ENCODE measurements around the gene SETX.

The SETX gene

GRCh38 chr9:132274861-132275260 is 79.9 kb downstream of the SETX start:
- no peak for DNase-seq

DNA sequence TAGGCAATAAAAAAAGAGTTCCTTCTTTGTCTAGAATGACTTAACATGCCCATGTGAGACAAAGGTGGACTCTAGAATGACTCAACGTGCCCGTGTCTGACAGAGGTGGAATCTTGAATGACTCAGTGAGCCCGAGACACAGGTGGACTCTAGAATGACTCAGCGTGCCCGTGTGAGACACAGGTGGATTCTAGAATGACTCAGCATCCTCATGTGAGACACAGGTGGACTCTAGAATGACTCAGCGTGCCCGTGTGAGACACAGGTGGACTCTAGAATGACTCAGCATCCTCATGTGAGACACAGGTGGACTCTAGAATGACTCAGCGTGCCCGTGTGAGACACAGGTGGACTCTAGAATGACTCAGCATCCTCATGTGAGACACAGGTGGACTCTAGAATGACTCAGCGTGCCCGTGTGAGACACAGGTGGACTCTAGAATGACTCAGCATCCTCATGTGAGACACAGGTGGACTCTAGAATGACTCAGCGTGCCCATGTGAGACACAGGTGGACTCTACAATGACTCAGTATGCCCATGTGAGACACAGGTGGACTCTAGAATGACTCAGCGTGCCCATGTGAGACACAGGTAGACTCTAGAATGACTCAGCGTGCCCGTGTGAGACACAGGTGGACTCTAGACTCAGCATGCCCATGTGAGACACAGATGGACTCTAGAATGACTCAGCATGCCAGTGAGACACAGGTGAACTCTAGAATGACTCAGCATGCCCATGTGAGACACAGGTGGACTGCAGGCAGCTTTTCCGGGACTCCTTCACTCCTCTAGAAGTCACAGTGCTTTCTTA is 84.9 kb downstream of the SETX start:
- peak in 1 of 2 experiments; percentile 74 for DNase-seq

DNA sequence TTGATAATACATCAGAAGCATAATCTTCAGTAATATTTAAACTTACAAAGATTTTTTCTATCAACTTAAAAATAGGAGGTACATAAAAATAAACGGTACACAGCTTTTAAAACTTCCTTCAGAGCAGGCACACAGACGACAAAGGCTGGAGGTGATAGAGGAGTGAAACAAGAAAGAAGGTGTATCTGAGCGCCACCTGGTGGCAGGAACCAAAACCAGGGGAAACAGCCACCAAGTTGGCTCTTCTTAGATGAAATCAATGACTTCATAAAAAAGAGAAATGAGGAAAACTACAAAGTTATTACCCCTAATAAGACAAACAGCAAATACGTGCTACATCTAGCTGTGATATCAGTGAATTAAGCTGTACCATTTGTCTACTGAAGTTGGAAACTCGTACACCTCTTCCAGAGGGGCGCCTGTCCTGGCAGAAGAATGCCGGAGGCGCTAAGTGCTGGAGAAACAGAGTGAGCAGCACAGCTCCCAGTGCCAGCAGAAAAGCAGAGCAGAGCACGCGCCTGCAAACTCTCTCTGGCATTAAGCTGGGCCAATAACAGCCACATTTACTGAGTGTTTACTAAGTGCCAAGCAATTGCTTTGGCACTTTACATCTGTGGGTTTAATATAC is 85.9 kb downstream of the SETX start:
- peak; percentile 48 to 57 for DNase-seq

GRCh38 chr9:132267660-132268059 is 87.1 kb downstream of the SETX start:
- DNase-seq: no peak

- no peak for DNase-seq
These were observed 88.8 kb downstream of the SETX start for GRCh38 chr9:132266017-132266416.

DNA sequence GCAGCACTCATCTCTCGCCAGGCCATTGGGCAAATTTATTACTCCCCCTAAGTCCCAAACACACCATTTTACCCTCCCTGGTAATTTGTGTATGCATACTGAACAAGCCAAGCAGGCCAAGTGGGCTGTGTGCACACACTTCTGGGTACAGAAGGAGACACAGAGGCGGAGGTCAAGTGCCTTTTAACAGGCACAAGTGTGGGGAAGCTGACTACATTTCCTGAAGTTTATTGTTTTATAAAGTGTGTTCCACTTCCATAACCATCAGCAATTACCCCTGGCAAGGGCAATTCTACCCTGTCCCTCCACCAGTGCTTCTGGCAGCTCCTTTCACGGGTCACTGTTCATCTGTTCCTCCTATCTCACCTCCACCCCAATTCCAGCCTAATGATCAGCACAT is 93.9 kb downstream of the SETX start:
- no peak for DNase-seq

DNA sequence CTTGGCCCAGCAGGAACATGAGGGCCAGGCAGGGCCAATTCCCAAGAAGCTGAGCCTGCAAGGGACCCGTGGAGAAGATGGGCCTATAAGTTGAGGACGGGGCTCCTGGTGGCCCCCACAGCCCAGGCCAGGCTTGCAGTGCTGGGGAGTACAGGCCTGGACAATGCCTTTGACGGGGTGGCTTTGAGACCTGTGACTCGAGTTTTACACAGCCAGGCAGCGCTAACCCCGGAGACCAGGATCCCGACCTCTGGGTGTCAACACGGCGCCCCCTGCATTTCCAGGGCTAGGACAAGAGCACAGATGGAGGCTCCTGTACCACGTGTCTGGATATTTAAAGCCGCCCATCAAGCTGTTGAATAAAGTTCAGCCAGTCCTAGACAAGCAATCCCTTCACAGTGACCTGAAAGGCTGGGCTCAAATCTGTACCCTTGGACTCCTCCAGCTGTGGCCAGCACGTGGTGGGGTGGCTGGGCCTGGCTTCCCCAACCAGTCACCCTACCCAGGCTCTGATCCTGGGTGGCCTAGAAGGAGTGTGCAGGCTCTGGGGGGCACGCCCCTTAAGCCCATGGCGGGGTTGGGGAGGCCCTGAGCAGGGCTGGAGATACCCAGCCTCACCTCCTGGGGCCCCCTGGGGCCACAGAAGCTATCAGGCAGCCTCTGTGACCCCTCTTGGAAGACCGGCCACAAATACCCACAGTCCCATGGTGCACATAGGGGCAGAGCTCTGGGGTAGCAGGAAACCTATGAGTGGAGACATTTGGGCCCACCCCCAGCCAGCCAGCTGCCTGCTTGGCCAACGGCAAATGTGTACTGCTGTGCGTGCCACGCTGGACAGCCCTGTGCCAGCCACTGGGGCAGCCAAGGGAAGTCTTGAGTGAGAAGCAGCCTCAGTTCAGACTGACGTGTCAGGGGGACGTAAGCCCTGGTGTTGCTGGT is 104.2 kb downstream of the SETX start:
- DNase-seq: no peak

GRCh38 chr9:132249690-132250089 is 105.1 kb downstream of the SETX start:
- no peak for DNase-seq

- DNase-seq: no peak
These were observed 105.7 kb downstream of the SETX start for GRCh38 chr9:132249123-132249522.

- no peak for DNase-seq
These were observed 106.8 kb downstream of the SETX start for GRCh38 chr9:132247942-132248341.

DNA sequence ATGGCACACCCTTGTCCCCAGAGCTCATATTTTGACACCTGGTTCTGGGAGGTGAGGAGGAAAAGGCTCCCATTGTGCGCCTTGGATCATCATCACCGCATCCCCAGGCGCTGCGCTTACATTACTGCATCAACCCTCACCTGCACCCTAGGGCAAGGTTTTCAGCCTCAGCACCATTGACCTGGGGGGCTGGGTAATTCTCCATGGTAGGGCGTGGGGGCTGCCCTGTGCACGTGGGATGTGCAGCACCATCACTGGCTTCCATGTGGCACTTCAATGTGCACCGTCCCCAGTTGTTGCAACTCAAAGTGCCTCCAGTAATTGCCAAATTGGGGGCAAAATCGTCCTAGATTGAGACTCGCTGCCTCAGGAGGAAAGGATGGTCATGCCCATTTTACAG is 109.3 kb downstream of the SETX start:
- no peak for DNase-seq

DNA sequence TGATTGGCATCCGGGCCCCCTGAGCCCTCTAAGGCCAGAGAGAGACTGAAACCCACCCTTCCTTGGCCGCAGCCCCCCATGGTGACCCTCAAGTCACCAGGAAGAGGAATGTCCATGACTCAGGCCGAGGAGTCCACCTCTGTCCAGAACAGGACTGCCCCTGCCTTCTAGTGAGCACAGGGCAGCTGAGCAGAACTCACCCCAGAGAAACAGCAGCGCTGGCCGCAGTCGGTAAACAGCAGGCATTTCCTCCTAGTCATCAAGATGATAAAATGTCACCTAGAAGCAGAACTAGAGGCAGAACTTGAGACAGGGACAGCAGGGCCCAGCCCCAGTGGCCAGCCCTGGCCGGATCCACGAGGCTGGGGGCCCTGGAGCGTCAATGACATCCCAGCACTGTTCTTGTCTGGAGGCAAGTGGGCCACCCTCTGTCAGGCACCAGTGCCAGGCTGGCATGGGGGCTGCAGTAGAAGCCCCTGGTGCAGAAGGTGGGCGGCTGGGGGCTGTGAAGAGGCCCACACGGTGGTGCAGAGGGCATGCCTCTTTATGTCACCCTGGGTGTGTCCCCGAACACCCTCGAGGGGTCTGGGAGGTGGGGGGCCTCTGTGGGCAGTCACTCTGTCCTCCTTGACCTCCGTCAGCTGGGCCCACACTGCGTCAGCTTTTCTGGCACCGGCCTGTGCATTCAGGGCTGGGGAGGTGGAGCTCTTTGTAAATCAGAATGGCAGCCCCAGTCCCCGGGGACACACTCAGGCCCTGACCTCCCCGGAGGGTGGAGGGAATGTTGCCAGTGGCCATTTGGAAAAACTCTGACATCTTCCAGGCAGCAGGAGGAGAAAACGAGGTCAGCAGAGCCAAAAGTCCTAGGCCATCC is 110.0 kb downstream of the SETX start:
- DNase-seq: no peak

GRCh38 chr9:132243156-132244074 is 111.4 kb downstream of the SETX start:
- no peak for DNase-seq

- no peak for DNase-seq
These were observed 112.1 kb downstream of the SETX start for GRCh38 chr9:132242621-132243155.

DNA sequence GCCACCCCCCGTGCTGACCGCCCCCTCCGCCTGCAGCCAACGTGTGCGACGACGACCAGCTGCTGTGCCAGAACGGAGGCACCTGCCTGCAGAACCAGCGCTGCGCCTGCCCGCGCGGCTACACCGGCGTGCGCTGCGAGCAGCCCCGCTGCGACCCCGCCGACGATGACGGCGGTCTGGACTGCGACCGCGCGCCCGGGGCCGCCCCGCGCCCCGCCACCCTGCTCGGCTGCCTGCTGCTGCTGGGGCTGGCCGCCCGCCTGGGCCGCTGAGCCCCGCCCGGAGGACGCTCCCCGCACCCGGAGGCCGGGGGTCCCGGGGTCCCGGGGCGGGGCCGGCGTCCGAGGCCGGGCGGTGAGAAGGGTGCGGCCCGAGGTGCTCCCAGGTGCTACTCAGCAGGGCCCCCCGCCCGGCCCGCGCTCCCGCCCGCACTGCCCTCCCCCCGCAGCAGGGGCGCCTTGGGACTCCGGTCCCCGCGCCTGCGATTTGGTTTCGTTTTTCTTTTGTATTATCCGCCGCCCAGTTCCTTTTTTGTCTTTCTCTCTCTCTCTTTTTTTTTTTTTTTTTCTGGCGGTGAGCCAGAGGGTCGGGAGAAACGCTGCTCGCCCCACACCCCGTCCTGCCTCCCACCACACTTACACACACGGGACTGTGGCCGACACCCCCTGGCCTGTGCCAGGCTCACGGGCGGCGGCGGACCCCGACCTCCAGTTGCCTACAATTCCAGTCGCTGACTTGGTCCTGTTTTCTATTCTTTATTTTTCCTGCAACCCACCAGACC is 112.8 kb downstream of the SETX start:
- peak; percentile 36 to 57 for DNase-seq

DNA sequence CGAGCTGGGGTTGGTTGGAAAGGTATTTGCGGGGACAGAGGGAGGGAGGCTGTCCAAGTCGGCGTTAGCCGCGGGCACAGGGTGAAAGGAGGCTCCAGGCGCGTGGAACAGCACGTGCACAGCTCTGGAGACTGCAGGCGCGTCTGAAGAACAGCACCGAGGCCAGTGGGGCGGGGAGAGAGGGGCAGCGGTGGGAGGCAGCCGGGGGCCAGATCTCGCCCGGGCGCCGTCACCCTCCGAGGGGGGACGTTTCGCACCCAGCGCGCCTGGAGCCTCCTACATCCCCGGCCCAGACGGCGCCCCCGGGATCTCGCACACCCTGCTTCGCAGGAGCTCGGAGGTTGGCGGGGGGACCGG is 113.3 kb downstream of the SETX start:
- DNase-seq: no peak

GRCh38 chr9:132240841-132241482 is 113.8 kb downstream of the SETX start:
- DNase-seq: peak; percentile 99 to 100

GRCh38 chr9:132239999-132240840 is 114.6 kb downstream of the SETX start:
- no peak for DNase-seq

DNA sequence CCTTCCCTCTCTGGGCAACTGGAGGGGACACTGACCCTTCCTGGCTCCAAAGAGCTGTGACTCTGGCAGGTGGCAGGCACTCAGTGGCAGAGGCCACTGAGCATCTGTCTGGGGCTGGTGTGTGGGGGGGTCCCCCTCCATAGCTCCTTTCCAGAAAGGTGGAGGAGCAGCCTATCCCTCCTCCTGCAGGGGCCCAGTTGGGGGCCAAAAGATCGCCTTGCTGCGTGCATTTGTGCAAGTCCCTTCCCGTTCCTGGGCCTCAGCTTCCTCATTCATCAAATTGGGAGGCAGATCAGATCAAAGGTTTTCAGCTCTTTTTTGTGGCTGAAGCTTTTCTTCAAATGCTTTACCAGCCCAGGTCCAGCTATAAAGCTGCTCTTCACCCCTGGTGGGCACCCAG is 115.3 kb downstream of the SETX start:
- no peak for DNase-seq
